Activated CD4-positive, alpha-beta T cell treated with anti-CD3 and anti-CD28 coated beads, Interleukin-2, amount 50 U/mL, for 48 hours (primary cell): ENCODE data around the gene CYTH3.

ENCODE experiments used
- DNase-seq, 2 experiments: peaks; one replicate each; pipeline ENCODE4 v3.0.0-alpha.2; 2020

CYTH3 gene

DNA sequence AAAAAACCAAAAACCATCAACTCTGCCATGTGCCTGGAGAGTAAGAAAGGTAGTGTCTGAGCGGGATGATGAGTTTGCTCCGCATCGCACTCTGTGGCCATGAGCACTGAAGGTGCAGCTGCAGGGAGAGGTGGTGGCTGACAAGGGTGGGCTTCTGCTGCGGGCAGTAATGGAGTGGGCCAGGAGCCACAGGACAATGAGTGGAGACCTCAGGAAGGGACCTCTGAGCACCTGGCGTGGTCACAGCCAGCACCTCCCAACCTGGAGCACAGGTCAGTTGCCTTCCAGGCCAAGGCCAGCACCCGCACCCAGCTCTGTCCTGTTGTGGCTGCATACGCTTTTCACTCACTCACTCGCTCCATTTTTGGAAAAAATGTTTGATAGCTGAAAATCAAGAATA lies 125.8 kb downstream of the CYTH3 start:
- DNase-seq = no peak

DNA sequence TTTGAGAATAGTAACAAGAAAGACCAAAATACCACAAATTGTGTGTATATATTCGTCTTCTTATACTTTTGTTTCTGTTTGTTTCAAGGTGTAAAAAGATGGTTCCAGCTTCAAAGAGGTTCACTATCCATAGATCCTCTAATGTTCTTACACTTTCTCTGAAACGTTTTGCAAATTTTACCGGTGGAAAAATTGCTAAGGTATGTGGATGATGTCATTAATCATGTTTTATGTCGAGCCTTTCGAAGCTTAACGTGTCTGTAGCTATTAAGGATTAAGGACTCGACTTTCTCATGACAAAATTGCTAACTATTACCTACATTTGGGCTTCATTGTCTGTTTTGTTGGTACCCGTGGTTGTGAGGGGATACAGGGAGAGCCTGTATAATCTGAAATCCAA lies 128.4 kb downstream of the CYTH3 start:
- DNase-seq = no peak

DNA sequence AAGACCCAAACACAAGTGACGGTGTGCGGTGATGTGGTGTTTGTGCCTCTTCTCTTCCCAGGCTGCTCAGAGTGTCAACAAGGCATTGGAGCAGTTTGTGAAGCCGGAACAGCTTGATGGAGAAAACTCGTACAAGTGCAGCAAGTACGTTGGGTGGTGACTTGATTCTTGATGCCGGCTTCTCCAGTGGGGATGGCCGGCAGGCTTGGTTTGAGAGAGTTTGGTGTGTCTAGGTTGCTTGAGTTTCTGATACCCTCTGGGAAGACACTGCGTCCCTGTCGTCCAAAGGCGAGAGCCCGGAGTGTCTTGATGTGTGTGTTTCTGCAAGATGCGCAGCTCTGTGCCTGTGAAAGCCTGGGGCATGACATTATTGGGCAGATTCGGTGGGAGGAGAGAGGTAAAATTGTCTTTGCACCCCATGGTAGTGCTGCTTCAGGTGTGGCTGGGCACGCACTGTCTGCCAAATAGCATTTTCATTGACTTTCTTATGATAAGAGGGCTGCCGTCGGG lies 129.5 kb downstream of the CYTH3 start:
- no peak for DNase-seq

DNA sequence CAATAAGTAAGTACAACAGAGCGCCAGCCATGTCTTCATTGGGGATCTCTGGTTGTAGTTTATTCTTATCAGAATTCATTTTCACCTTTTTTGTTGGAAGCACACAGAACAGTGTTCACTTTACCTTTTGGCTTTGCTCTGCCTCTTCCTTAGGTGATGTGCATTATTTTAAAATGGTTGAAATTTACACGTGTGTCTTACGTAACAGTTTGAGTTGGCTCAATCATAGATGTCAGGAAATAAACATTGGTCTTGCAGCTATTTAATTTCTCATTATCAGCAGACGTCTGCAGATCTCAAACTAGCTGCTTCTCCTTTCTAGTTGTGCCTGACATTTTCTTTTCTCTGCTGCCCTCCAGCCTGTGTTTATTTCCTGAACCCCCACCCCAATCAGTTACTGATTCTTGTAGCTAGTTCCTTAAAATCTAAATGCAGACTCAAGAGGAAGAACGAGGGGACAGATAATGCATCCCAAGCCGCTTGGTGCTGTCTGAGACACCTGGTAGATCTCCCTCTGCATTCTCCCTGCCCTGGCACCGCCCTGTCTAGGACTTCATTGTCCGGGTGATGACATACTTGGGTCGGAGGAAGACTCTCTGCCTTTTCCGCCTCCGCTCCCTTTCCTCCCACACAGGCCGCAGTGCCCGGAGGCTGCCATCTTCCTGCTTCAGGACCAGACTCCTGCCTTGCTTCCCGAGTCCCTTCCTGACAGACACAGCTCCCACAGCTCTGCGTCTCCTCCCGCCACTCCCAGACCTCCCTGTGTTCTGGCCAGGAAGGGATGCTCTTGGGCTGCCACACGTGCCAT lies 133.0 kb downstream of the CYTH3 start:
- DNase-seq = no peak

DNA sequence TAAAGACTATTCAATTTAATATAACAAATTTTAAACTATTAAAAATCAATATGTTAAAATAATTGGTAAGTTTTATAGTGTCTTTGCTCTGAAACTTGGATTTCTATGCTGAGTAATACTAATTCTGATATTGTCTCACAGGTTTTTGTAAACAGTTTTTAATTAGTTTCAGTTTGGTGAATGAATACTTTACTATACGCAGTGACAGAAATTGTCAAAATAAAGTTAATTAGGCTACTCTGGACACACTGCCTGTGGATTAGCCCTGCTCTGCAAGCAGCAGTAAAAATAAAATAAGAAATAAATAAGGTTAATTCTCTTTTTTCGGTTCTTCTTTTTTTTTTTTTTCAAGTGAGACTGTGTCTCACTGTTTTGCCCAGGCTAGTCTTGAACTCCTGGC lies 135.9 kb downstream of the CYTH3 start:
- DNase-seq = no peak

DNA sequence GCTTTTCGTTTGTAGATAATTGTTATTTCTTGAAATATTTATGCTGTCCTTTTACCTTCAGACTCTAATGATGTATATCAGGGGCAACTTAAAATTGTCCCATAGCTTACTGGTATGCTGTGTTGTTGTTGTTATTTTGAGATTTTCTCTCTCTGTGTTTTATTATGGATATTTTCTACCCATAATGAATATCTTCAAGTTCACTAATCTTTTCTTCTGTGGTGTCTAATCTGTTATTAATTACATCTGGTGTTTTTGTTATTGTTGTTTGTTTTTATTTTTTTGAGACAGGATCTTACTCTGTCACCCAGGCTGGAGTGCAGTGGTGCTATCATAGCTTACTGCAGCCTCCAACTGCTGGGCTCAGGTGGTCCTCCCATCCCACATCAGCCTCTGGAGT lies 139.2 kb downstream of the CYTH3 start:
- DNase-seq = no peak

DNA sequence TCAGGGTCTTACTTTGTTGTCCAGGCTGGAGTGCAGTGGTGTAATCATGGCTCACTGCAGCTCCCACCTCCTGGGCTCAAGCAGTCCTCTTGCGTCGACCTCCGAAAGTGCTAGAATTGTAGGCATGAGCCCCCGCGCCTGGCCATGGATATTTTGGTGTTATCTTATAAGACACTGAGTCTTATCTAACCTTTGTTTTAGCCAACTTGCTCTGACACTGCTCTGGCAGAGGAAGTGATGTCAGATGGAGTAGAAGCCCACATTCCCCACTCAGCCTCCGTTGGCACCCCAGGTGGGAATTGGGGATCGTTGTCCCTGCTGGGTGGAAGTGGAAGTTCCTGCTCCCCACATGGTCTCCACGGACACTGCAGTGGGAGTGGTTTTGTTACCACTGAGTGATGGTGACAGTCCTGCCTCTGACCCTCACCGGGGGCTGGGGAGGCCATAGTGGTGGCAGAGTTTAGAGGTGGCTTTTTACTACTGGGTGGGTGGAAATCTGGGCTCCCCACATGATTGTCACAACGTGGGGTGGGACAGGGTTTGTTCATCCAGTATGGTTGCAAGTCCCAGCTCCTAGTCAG lies 142.3 kb downstream of the CYTH3 start:
- no peak for DNase-seq

DNA sequence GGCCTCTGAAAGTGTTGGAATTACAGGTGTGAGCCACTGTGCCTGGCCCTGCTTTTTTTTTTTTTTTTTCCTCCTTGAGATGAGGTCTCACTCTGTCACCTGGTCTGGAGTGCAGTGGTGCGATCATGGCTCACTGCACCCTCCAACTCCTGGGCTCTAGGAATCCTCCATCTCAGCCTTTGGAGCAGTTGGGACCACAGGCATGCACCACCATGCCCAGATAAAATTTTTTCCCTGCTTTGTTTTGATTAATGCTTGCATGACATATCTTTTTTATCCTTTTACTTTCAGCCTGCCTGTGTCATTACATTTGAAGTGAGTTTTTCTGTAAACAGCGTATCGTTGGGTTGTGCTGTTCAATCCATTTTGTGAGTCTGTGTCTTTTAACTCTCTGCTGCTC lies 144.2 kb downstream of the CYTH3 start:
- no peak for DNase-seq

DNA sequence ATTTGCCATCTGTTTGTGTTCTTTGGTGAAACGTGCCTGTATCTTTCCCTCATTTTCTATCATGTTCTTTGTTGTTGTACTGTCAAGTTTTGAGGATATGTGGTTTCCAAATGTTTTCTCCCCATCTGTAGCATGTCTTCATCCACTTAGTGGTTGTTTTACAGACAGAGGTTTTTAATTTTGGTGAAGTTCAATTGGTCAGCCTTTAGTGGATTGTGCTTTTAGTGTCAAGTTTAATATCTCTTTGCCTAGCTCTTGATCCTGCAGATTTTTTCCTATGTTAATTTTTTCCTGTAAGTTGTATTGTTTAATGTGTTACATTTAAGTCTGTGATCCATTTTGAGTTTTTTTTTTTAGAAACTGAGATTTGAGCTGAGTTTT lies 145.3 kb downstream of the CYTH3 start:
- DNase-seq = no peak

DNA sequence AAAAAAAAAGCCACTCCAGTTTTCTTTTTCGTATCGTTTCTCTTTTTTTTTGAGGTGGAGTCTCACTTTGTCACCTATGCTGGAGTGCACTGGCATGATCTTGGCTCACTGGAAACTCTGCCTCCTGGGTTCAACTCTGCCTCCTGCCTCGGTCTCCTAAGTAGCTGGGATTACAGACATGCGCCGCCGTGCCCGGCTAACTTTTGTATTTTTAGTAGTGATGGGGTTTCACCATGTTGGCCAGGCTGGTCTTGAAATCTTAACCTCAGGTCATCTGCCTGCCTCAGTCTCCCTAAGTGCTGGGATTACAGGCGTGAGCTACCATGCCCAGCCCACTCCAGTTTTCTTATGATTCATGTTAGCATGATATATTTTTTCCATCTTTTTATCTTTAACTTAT lies 148.6 kb downstream of the CYTH3 start:
- no peak for DNase-seq

DNA sequence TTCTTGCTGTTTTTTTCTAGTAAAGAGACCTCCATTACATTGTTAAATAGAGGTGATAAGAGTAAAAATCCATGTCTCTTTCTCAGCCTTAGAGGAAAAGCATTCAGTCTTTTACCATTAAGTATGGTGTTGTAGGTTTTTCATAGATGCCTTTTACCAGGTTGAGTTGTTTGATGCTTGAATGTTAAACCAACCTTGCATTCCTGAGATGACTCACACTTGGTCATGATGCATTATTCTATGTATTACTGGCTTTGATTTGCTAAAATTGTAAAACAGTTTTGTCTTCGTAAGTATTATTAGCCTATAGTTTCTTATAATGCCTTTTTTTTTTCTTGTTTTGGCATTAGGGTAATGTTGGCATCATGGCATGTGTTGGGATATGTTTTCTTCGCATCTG lies 151.3 kb downstream of the CYTH3 start:
- no peak for DNase-seq

DNA sequence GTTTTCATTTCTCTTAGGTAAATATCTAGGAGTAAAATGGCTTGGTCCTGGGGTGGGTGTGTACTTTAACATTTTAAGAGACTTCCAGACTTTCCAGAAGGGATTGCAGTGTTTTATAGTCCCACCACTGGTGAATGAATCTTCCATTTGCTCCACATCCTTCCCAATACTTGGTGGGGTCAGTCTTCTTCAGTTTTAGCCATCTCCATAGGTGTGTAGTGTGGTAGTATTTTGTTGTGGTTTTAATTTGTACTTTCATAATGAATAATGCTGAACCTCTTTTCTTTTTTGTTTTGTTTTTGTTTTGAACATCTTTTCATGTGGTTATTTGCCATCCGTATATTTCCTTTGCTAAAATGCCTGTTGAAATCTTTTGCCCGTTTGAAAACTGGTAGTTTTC lies 154.9 kb downstream of the CYTH3 start:
- DNase-seq = no peak

DNA sequence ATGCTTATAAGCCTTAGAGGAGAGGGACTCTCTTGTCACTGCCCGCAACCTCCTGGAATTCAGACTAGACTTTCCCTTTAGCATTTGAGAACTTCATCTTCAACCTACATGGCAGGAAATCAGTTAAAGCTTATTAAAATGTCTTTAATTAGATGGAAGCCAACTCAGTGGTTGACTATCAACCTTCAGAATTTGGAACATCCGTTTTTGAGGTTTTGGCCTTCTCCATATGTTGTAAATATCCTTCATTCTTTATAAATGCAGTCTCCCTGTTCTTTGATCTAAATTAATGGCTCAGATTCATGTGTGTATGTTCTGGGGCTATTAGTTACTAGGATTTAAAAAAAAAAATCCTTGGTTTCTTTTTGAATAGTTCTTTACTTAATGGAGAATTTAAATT lies 156.2 kb downstream of the CYTH3 start:
- no peak for DNase-seq
